Astrocyte of the spinal cord (primary cell): ENCODE results near the gene PIK3C3.
"Not testable (repeated sequence)": the region's sequence is repeated elsewhere in the genome, so short reads cannot be mapped to it uniquely, and the experiment has no call there.

Experiments used
- DNase-seq: peaks from one replicate; pipeline ENCODE4 v3.0.0; 2011; ENCODE audit warnings: low read depth, low spot score
- H3K4me3 ChIP-seq: 2 replicates; pipeline ENCODE4 v1.5.1; 2011; ENCODE audit warnings: low read depth, mild to moderate bottlenecking, low read length, moderate library complexity
- in situ Hi-C: cut with HindIII; loops from 2 replicates; pipeline ENCODE4 v1.10.0; 2017; ENCODE audit warnings: low sequenced_read_pairs
- TF ChIP-seq, protein P1 (sequence below): IDR thresholded peaks from 2 replicates; pipeline ENCODE4 v1.5.1; 2012; ENCODE audit warnings: low read depth, mild to moderate bottlenecking, low read length, inconsistent platforms

Gene PIK3C3

DNA sequence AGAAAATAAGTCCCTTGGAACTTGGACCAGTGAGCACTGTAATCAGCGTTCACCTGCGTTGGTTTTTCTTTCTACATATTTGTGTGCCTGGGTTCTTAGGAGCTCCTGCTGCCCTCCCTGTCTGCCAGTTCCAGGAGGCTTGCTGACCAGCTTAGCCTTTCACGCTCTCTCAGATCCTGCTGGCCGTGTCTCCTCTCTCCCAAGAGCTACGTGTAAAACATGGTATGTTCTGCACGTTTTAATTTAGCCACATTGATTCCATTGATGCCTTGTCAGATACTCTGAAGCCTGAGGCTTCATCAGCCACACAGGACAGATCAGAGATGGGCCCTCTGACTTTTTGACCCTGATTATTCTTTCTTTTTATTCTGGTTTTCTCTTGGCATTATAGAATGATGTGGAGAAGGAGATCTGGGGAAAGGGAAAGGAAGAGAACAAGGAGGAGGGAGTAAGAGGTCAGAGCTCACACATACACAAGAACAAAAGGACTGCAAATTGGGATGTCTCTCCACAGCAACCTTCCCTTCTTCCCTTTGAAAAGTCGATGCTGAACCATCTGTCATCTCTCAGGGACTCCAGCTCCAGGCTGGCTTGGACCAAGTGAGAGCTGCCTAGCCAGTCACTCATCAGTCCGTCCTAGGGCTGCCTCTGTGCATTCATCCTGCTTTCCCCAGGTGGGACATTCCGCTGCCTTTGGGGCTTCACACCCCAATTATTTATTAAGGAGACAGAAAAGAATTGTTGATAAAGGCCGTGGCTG, 152.8 kb downstream of the PIK3C3 start:
- in situ Hi-C loops = no loop called here
- TF ChIP-seq, protein P1, sequence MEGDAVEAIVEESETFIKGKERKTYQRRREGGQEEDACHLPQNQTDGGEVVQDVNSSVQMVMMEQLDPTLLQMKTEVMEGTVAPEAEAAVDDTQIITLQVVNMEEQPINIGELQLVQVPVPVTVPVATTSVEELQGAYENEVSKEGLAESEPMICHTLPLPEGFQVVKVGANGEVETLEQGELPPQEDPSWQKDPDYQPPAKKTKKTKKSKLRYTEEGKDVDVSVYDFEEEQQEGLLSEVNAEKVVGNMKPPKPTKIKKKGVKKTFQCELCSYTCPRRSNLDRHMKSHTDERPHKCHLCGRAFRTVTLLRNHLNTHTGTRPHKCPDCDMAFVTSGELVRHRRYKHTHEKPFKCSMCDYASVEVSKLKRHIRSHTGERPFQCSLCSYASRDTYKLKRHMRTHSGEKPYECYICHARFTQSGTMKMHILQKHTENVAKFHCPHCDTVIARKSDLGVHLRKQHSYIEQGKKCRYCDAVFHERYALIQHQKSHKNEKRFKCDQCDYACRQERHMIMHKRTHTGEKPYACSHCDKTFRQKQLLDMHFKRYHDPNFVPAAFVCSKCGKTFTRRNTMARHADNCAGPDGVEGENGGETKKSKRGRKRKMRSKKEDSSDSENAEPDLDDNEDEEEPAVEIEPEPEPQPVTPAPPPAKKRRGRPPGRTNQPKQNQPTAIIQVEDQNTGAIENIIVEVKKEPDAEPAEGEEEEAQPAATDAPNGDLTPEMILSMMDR = no peak
- H3K4me3 ChIP-seq = no peak overlapping the region

DNA sequence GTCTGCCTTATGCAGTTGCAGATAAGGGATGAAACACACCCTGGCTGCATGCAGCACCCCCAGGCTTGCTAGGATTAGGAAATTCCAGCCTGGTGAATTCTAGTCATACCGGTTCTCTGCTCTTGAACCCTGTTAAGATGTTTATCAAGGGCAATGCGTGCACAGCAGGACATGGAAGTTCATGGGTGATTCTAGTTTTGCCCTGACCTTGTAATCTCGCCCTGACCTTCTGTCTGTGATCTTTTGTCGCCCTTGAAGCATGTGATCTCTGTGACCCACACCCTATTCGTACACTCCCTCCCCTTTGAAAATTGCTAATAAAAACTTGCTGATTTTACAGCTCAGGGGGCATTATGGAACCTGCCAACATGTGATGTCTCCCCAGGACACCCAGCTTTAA, 157.1 kb downstream of the PIK3C3 start:
- in situ Hi-C loops, H3K4me3 ChIP-seq, DNase-seq: not testable (repeated sequence)

More for the DNA sequence above, 152.8 kb downstream of the PIK3C3 start:
- DNase-seq = no peak

DNA sequence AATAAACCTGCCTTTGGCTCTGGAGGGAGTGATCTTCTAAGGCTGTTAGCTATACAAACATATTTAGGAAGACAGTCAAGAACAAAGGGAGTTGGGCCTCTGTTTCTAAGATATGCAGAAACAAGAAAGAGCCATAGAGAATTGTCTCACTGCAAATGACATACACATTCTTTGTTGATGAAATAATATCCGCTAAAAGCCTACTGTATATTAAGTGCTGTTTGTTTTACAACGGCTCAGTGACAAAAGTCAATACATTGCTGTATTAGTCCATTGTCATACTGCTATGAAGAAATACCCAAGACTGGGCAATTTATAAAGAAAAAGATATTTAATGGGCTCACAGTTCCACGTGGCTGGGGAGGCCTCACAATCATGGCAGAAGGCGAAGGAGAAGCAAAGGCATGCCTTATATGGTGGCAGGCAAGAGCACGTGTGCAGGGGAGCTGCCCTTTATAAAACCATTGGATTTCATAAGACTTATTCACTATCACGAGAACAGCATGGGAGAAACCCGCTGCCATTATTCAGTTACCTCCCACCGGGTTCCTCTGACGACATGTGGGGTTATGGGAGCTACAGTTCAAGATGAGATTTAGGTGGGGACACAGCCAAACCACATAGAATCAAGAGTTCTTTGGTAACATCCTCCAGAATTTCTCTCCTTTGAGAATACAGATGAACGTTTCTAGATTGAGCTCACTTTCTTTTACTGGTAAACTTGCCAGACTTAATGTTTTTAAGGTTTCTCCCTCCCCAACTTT, 157.8 kb downstream of the PIK3C3 start:
- no peak overlapping the region for H3K4me3 ChIP-seq
- TF ChIP-seq, protein P1 = no peak
- peak; percentile 19 for DNase-seq
- in situ Hi-C loops = no loop called here

DNA sequence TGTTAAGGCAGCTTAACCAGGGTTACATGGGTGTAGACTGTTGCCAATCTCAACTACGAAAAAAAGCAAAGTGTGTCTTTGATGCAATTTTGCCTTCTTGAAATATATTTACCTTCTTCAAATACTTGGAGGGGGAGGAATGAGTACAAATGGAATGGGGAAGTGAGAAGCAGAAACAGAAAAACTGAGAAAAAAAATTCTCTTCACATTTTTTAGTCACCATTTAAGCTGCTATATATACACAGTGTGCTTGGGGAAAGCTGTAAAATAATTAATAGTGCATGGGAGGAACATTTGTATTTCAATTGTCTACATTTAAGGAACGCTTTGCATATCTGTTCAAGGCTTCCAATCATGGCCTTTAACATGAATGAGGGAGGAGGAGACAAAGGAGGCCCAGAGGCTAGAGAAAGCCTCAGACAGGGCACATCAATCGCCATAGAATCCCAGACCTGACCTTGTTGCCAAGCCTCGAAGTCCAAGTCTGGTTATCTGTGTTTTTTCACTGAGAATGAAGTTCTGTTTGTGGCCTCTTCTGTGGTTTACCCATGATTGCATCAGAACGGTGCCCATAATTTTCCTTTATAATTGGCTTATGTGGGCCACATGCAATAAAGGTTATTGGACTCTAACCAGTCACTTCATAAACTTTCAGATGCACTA, 158.6 kb downstream of the PIK3C3 start:
- DNase-seq = peak; percentile 67
- in situ Hi-C loops = no loop called here
- TF ChIP-seq, protein P1 = no peak
- H3K4me3 ChIP-seq = no peak overlapping the region

DNA sequence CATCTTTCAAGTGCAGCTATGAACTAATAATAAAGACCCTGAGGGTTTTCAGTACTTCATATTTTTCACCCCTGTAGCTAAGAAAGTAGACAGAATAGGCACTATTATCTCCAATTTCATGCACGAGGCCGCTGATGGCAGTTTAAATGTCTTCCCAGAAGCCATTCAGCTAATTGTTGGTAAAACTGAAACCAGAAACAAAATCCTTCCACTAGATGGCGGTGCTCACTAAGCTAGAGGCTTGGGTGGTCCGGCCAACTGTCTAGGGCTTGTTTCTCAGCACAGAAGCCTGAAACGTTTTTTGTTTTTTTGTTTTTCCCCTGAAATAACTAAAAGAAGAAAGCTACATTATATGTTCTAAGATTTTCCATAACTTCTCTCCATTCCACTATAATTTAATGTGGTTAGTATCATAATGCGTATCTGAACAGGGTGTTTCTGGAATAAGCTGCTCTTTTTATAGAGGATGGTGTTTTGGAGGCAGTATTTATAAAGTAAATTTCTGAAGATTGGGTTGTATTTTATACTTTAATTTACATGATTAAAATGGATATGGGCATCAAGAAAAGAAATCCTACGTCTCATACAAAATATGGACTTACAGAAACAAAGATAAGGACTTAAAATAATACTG, 159.4 kb downstream of the PIK3C3 start:
- TF ChIP-seq, protein P1 = peak; percentile 72
- in situ Hi-C loops = no loop called here
- no peak overlapping the region for H3K4me3 ChIP-seq
- DNase-seq = peak; percentile 85

DNA sequence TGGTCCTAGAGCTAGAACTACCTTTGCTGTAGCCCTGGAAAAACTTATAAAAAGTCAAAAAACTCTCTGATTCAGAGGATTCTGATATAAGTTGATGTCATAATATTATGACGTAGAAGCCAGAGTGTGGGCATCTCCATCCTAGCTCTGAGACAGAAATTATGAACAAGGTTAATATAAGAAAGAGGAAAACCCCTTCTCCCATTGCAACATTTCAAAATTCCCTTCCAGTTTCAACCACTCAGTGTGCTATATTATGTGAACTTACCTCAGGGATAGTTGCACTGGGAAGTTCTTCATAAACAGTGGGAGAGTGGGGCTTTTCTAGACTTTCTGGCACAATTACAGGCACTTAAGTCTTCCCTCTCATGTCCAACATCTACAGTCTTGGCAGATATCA, 171.6 kb downstream of the PIK3C3 start:
- H3K4me3 ChIP-seq = no peak overlapping the region
- in situ Hi-C loops = no loop called here
- TF ChIP-seq, protein P1 = no peak
- DNase-seq = no peak
